ENCODE results near the gene MEF2A.

GRCh38 chr15:99741835-99742234 is 176.1 kb downstream of the MEF2A start:
- TF ChIP-seq ETV6 (CRISPR knock-in tag; IDR thresholded peaks at IDR 0.05), result no peak
- TF ChIP-seq USF2 (CRISPR knock-in tag; IDR thresholded peaks at IDR 0.05), result no peak
